Spleen (tissue), 7 donors: ENCODE data around the gene RGS19.

Experiments used
- POLR2AphosphoS5 ChIP-seq, 3 donors: sonication (generic); formaldehyde crosslinking; IDR thresholded peaks; one replicate each; pipeline ENCODE4 v1.5.1; 2017; ENCODE audit warnings: antibody characterized with exemption in 3 of 3
- TF ChIP-seq, protein P1 (sequence below), 11 experiments: fragments of 200-600 bp in 7 of 11; fragments of 450-650 bp in 4 of 11; sonication (generic) in 4 of 11; IDR thresholded peaks in 8 of 11; conservative IDR thresholded peaks in 3 of 11; 1 replicate in 7 of 11; 2 replicates in 4 of 11; pipeline versions ENCODE4 v1.4.0 to v1.8.0; 2016 to 2021; ENCODE audit warnings: antibody characterized with exemption in 11 of 11, inconsistent platforms in 4 of 11, mild to moderate bottlenecking in 1 of 11
- donor health status: DM: no; HTN: no; CAD: no; lungs with moderate emphysema.
- donor health status: DM: no; HTN: no; CAD: no.
- donor health status: DM: no; HTN: no; CAD: no.

DNA sequence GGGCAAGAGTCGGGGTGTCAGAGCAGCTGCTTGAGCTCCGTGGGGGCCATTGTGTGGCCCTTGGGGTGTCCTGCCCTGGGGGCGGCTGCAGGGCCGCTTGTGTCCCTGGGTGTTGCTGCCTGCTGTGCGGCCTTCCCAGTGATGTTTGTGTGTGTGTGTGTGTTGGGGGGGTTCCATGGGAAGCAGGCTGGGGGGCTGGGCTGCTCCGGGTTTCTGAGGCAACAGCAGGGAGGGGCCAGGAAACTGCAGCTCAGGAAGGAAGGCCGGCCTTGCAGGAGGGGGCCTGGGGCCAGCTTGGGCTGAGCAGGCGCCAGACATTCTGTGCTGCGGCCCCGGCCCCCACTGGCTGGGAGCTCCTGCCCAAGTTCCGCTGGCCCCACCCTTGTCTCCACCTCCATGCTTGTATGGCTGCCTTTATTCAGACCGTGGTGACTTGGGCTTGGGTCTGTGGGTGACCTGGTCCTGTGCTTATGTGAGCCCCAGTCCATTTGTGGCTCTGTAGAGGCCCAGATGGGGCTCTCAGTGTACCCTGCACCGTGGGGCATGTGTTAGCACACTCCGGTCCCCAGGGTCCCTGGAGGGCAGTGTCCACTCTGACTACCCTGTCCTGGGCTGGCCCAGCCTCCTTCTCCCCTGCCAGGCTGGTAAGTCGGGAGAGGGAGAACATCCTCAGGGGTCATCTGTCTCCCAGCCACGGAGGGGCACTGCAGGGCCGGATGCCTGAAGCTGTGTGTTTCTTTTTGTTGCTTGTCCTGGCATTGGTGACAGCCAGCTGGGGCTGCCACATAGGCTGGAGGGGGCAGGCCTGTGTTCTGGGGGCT is 25.3 kb downstream of the RGS19 start:
- TF ChIP-seq, protein P1, sequence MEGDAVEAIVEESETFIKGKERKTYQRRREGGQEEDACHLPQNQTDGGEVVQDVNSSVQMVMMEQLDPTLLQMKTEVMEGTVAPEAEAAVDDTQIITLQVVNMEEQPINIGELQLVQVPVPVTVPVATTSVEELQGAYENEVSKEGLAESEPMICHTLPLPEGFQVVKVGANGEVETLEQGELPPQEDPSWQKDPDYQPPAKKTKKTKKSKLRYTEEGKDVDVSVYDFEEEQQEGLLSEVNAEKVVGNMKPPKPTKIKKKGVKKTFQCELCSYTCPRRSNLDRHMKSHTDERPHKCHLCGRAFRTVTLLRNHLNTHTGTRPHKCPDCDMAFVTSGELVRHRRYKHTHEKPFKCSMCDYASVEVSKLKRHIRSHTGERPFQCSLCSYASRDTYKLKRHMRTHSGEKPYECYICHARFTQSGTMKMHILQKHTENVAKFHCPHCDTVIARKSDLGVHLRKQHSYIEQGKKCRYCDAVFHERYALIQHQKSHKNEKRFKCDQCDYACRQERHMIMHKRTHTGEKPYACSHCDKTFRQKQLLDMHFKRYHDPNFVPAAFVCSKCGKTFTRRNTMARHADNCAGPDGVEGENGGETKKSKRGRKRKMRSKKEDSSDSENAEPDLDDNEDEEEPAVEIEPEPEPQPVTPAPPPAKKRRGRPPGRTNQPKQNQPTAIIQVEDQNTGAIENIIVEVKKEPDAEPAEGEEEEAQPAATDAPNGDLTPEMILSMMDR (IDR thresholded peaks at IDR 0.05 in 8 of 11, conservative IDR thresholded peaks at IDR 0.05 in 3 of 11) = peak in 5 of 11 experiments; percentile 14 to 40 (median 32)
- peak; percentile 55 to 85 (median 77) for TF ChIP-seq POLR2AphosphoS5 (IDR thresholded peaks at IDR 0.05)
